T1000 (cell line): ENCODE measurements around the gene CPNE6.

Experiments
- DNase-seq: peaks from one replicate; lab custom pipeline; 2025; ENCODE audit warnings: mixed read lengths; lab: John Stamatoyannopoulos, UW

Gene CPNE6

DNA sequence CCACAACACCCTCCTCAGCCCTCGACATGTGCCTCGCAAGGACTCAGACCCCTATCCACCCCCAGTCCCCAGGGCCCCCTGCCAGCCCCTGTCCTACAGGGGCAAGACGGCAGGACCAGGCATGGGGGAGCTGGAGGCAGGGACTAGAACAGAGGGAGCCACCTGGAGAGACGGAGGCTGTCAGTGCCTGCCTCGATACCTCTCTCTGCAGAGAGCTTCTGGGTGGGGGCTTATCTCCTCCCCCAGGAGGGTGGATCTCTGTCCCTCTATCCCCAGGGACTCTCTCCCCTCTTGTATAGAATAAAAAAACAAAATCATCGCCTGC is 2.0 kb upstream of the CPNE6 start:
- no peak for DNase-seq

DNA sequence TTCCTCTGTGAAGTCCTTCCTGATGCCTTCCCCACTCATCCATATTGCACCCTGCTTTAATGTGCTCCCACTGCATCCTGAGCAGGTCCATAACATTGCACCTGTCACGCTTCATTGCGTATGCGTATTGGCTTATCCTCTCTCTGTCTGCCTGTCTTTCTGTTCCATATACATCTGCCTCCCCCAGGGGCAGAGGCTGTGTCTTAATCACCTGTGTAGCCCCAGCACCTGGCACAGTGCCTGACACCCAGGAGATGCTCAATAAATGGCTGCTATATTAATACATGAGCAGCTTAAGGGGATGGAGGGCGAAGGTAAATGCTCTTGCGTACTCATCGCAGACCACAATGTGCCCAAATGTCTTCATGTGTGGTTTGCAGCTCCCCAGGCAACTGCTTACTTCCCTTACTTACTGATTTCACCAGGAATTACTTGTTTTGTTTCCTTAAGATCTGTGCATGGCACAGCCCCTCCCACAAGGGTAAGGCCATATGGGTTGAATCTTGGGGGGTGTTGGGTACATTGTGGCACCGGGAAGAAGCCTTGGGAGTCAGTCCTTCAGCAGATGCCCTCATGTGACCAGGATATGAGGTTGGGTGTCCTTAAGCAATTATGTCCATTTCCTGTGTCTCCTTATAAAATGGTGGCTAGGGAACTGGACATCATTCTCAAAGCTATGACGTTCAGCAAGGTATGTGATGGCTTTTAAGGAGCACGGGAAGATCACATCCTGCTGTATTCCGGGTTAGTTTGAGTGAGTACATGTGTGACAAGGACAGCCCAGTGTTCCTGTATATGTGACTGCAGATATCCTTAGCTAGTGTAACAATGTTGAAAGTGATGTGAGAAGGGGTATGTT is 848 bp upstream of the CPNE6 start:
- no peak for DNase-seq

DNA sequence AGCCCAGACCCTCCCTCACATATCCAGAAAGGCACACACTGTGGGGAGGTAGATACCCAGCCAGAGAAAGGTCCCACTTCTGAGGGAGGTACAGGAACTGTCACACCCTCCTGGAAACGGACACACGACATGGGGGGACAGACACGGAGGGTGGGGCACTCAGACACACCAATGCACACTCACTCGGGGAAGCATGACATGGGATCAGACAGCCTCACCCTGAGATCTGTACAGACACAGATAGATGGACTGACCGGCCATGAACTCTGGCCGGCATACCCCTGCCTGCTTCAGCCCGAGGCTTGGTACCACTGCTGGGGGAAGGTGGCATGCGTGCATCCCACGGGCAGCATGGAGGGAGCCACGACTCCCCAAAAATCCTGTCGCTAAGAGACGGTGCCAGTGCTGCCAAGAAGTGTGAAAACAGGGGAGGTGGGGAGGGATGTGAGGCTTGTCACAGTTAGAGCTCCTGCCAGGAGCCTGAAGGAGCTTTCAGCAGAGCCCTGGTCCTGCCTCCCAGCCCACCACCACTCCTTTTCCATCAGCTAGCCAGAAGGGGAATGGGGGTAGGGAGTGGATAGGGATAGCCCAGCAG is 571 bp downstream of the CPNE6 start:
- DNase-seq: no peak

DNA sequence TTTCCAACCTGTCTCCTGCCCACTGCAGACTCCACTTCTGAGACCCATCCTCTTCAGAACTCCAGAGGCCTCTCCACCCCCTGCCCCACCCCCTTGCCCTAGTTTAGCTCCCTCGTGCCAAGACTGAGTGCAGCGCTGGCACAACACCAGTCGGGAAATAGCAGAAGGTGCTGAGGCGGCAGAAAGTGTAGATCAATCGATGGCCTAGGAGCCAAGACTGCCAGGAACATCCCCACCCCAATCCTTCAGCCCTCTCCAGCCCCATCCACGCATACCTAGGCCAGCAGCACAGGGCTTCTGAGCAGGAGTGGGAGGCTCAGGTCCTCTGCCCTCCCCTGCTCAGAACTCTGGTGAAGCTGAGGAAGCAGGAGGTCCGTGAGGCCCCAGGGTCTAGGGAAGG is 1.1 kb downstream of the CPNE6 start:
- no peak for DNase-seq

DNA sequence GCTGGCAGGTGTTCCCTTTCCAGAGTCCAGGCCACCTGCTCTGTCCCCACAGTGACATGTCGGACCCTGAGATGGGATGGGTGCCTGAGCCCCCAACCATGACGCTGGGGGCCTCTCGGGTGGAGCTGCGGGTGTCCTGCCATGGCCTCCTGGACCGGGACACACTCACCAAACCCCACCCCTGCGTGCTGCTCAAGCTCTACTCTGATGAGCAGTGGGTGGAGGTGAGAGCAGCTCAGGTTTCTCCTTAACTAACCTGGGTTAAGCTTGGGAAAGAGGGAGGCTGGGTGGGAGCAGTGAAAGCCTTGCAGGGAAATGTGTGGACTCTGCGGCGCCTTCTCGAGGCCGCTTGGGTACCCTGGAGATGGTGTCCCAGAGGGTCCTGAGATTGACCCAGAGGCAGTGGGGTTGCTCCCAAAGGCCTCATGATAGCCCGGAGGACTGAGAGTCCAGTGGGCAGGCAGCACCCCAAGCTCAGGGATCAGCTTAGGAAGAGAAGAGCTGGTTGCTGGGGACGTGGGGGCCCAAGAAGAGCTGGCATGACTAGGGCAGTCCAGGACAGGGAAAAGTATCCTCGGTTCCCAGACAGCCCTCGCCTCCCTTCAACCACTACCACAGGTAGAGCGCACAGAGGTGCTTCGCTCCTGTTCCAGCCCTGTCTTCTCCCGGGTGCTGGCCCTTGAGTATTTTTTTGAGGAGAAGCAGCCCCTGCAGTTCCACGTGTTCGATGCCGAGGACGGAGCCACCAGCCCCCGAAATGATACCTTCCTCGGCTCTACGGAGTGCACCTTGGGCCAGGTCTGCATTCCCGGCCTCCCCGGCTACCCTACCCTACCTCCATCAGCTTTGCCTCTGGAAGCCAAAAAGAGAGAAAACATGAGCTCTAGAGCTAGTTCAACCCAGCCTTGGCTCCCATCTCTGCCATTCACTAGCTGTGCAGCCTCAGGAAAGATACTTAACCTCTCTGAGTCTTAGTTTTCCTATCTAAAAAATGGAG is 1.8 kb downstream of the CPNE6 start:
- no peak for DNase-seq

DNA sequence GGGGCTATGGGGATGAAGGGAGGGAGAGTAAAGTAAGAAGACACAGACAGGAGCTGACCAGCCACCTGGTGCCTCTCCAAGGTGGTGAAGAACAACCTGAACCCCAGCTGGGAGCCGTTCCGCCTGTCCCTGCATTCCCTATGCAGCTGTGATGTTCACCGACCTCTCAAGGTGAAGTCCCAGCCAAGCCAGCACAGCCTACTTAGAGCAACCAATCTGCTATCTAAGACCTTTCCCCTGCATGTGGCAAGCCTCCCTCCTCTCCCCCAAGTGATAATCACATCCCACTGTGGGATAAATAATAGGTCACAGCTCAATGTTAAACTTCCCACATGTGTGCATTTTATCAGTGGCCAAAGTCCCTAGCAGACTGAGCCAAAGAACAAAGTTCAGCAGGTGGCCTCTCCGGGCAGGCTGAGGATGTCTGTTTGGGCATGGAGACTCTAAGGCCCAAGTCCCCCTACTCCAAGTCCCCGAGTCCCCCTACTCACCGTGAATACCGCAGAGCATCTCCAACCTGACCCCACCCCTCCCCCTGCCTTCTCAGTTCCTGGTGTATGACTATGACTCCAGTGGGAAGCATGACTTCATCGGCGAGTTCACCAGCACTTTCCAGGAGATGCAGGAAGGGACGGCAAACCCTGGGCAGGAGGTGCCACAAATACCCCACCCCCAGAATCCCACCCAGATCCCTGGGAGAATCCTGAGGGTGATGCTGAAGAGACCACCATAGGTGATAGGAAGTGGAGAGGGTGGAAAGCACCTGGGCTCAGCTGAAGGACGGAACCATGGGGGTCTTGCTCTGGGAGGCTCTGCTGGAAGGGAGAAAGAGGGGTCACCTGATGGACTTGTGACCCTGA is 3.5 kb downstream of the CPNE6 start:
- no peak for DNase-seq

DNA sequence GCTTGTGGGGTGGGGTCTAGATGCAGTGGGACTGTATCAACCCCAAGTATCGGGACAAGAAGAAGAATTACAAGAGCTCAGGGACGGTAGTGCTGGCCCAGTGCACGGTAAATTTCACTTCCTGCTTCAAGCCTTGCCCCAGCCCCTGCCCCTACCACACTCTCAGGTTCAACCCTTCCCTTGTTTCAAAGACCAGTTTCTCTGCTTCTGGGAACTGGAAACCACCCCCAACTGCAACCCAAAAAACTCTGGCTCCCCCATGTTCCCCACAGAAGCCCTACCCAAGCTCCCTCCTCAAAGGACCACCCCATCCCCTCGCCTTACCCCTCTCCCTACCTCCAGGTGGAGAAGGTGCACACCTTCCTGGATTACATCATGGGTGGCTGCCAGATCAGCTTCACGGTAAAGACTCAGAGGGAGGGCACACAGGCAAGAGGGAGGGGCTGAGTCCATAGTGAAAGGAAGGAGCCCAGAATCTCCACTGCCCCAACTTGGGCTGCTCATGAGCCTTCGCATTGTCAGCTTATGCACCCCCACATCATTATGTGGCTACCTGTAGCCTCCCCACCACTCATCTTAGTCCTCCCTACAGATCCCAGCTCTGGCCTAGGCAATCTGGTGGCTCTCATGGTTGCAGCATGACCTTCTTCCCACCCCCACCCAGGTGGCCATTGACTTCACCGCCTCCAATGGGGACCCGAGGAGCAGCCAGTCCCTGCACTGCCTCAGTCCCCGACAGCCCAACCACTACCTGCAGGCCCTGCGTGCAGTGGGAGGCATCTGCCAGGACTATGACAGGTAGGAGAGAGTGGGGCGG is 4.3 kb downstream of the CPNE6 start:
- DNase-seq: no peak

DNA sequence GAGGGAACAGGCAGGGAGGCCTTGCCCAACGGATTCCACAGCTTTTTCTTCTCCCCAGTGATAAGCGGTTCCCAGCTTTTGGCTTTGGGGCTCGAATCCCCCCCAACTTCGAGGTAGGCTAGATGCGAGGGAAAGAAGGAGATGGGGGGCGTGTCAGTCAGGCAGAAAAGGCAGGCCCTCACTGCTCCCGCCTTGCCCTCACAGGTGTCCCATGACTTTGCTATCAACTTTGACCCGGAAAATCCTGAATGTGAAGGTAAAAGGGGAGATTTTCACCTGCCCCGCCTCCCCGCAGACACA is 4.9 kb downstream of the CPNE6 start:
- no peak for DNase-seq

DNA sequence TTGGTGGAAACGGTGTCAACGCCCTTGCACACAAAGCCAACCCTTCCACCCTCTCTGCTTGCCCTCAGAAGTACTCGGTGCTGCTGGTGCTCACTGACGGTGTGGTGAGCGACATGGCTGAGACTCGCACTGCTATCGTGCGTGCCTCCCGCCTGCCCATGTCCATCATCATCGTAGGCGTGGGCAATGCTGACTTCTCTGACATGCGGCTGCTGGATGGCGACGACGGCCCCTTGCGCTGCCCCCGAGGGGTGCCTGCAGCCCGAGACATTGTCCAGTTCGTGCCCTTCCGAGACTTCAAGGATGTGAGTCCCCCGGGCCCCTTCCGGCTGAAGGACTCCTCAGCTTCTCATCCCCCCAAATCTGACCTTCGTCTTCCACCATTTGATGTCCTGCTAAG is 5.7 kb downstream of the CPNE6 start:
- DNase-seq: no peak

DNA sequence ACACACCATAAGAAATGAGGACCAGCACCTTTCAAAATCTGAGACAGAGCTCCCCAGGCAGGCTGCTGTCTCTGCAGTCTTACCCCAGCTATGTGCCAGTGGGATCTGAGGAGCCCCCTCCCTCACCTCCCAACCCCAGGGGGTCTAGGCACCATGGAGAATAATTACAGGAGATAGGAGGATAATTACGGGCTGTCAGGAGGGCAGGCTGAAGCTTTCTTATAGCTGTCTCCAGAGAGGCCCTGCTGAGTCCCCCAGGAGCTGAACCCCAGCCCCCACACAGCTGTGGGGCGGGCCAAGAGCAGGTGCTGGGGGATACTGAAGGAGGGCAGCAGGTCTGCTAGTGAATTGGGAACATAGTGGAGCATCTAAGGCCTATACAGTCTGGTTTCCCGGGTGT is 6.8 kb downstream of the CPNE6 start:
- DNase-seq: no peak

DNA sequence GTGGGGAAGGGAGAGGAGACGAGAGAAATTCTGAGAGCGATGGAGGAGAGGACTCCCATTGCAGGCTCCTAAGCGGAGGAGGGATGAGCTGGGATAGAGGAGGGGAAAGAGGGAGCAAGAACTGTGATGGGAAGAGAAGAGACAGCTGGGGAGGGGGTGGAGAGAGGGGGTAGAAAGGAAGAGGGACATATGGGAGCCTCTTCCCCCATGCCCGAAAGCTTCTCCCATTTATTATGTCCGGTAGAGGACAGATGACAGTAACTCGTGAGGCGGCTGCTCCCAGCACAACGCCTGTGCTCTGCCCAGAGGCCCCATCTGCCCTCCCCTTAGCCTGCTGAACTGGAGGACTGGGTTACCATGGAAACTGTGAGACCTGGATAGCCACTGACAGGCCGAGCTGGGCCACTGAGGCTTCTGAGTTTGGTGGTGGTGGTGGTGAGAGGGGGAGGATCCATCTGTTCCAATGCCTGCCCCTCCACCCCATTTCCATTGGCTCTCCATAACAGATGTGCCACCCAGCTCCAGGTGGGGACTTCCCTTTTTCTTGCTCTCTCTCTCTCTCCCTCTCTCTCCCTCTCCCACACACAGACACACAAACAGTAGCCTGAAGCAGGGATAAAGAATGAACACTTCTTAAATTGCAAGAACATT is 8.3 kb downstream of the CPNE6 start:
- no peak for DNase-seq

DNA sequence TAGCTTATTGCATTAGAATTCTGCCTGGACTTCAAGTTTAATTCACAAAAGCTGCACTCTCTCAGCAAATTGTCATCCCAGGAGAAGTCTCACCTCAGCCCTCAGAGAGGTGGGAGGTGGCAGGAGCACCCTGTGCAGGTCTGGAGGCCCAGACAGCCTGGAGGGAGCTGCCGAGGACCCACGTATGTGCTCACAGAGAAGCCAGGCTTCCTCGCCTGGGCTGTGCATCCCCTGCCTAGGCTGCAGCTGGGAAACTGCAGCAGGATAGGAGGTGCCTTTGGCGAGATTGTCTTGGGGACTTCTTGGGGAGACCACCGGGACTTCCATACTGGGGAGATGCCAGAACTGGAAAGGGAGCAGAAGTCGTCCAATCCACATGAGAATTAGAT is 8.8 kb downstream of the CPNE6 start:
- DNase-seq: no peak

DNA sequence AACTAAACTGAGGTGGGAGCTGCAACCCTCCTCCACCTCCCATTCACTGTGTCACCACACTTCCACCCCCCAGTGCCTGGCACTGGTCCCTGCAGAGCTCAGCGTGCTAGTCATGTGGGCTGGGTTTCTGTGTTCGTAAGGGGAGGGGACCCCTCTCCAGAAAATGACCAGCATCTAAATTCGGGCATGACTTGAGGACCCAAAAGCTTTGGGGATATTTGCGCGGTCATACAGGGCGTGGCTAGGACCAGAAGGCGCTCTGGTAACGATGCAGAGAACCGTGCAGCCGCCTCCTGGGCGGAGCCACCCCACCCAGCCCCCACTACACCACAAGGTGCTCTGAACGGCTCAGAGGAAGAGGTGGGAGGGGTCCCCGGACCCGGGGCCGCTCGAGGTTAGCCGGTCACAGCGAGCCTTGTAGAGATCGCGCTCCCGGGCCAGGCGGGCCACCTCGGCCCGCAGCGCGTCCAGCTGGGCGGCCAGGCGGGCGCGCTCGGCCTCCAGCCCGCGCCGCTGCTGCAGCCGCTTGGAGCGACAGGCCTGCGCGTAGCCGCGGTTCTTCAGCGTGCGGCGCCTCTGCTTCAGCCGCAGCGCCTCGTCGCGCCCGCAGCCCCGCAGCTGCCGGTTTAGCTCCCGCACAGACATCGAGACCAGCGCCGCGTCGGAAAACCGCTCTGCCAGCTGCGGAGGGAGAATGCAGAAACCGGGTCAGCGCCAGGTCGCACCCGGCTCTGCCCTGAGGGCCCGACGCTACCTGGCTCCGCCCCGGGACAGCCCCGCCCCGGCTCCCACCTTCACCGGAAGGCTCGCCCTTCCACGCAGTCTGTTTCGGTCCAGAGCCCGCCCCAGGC is 9.8 kb downstream of the CPNE6 start:
- DNase-seq: no peak

DNA sequence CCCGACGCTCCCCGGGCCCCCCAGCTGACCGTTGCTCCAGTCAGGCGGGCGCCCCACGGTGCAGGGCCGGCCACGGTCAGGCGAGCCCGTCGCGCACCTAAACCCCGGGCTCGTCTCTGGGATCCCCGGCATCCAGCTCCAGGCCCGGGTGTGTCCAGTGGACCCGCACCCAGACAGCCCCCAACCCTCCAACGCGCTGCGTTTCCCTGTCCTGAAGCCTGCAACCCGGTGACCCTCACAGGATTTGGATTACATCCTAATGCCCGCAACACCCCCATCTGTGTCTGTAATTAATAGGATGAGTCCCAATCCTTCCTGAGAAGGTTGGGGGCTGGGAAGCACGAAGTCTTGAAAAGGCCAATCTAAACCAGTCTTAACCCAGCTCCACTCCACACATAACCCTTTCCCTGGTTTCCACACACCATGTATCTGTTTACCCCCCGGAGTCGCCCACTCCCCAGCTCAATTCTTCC is 10.4 kb downstream of the CPNE6 start:
- DNase-seq: no peak

DNA sequence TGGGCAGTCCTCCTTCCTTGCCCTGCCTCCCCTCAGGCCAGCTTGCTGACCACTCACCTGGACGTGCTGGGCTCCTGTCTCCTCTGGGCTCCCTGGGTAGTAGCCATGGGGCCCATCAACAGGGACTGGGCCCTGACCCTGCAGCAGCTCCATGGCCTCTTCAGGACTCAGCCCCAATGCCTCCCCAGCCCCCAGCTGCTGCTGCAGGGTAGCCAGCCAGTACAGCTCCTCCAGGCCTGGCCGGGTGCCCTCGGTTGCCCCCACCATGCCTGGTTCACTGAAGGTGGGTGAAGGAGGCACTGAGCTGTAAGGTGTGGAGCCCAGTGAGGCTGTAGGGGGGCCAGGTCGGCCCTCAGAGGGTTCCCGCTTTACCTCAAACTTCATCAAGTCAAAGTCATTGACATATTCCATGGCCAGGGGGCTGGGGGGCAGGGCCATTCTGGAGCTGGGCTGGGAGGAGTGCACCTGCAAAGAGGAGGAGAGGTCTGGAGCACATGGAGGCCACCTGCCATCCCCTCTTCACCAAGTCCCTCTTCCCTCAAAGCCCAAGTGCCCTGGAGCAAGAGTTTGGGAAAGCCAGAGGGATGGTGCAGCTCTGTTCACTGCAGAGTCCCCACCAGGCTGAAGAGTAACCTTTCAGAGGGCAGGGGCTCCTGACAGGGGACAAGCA is 11.2 kb downstream of the CPNE6 start:
- no peak for DNase-seq

DNA sequence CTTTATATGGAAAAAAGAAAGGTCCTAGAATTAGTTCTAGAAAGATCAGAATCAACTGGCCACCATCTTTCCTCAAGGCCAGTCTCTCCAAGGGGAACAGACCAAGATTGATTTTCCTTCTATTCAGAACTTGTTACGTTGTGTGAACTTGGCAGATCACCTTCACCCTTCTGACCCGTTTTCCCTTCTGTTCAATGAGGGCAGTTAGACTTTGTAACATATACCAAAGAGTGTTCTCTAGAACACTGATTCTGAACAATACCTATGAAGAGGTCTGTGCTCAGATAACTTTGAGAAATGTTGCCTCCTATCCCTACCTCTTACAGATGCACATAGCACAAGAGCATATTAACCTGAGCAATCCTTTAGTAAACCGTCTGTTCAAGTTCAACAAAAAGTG is 12.1 kb downstream of the CPNE6 start:
- DNase-seq: no peak

DNA sequence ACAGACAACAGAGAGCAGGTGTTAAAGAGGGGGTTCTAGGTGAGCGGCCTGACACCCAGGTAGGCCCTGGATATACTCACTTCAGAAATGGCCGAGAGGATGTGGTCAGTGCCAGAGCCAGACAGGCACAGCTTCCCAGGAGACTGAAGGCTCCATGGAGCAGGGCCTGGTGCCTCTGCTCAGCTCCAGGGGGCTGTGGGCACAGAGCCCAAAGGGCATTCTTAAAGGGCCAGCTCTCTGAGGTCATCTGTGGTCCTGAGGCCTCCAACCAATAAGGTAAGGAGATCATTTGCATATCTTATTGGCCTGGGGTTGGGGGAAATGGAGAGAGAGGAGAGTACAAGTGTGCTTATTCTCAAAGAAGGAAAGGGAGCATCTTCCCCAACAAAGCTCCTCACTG is 13.1 kb downstream of the CPNE6 start:
- DNase-seq: no peak

DNA sequence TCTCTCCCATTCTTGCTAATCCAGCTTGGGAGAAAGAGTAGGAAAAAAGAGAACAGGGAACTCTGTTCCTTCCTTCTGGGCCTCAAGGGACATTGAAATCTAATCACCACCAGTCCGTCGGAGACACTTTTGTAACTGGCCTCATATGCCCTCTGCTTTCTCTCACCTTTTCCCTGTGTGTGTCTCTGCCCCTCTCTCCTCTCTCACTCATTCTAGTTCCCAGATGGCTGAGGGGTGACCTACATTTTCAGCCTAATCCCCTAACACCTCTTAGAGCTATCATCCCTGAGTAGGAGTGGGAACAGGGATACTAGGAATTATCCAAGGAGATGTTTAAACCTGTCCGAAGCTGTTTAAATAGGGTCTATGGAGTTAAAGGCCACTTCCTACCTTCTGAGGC is 13.9 kb downstream of the CPNE6 start:
- no peak for DNase-seq
